ENCODE data around the gene DIP2C. TPM values are rescaled to one million over a fixed set of nuclear protein-coding genes. Genes with fewer than 3 reads are reported as not detected.
"Not testable (repeated sequence)": the region's sequence is repeated elsewhere in the genome, so short reads cannot be mapped to it uniquely, and the experiment has no call there.

DIP2C gene
- total RNA-seq, 1 donor from 2014 or later = 31.9 TPM

GRCh38 chr10:610642-611305 is 78.7 kb downstream of the DIP2C start:
- DNase-seq (ENCODE audit: low read depth) = not testable (repeated sequence)

- DNase-seq (ENCODE audit: low read depth) = no peak
These were observed 79.5 kb downstream of the DIP2C start for GRCh38 chr10:609868-610545.

GRCh38 chr10:609262-609658 is 80.2 kb downstream of the DIP2C start:
- no peak for DNase-seq (ENCODE audit: low read depth)

- no peak for DNase-seq (ENCODE audit: low read depth)
These were observed 80.9 kb downstream of the DIP2C start for GRCh38 chr10:608331-609261.

- DNase-seq (ENCODE audit: low read depth) = no peak
These were observed 81.8 kb downstream of the DIP2C start for GRCh38 chr10:607545-608185.

- no peak for DNase-seq (ENCODE audit: low read depth)
These were observed 82.5 kb downstream of the DIP2C start for GRCh38 chr10:606762-607544.

- DNase-seq (ENCODE audit: low read depth) = no peak
These were observed 83.7 kb downstream of the DIP2C start for GRCh38 chr10:605632-606325.

- no peak for DNase-seq (ENCODE audit: low read depth)
These were observed 84.5 kb downstream of the DIP2C start for GRCh38 chr10:604716-605631.

GRCh38 chr10:603745-604144 is 85.7 kb downstream of the DIP2C start:
- no peak for DNase-seq (ENCODE audit: low read depth)

GRCh38 chr10:602391-603005 is 87.0 kb downstream of the DIP2C start:
- DNase-seq (ENCODE audit: low read depth) = no peak

- no peak for DNase-seq (ENCODE audit: low read depth)
These were observed 87.9 kb downstream of the DIP2C start for GRCh38 chr10:601660-601963.

- no peak for DNase-seq (ENCODE audit: low read depth)
These were observed 88.4 kb downstream of the DIP2C start for GRCh38 chr10:600876-601659.

GRCh38 chr10:600234-600633 is 89.2 kb downstream of the DIP2C start:
- no peak for DNase-seq (ENCODE audit: low read depth)

- DNase-seq (ENCODE audit: low read depth) = no peak
These were observed 89.7 kb downstream of the DIP2C start for GRCh38 chr10:599767-600166.

- DNase-seq (ENCODE audit: low read depth) = peak; percentile 96
These were observed 90.9 kb downstream of the DIP2C start for GRCh38 chr10:598415-599170.

- no peak for DNase-seq (ENCODE audit: low read depth)
These were observed 91.5 kb downstream of the DIP2C start for GRCh38 chr10:597976-598375.

GRCh38 chr10:596725-597345 is 92.6 kb downstream of the DIP2C start:
- no peak for DNase-seq (ENCODE audit: low read depth)

Measured in myocyte (in vitro differentiated cells).